HepG2 (cell line): ENCODE measurements around the gene SMYD4. TPM values are rescaled to one million over a fixed set of nuclear protein-coding genes. Genes with fewer than 3 reads are reported as not detected.
A peak's percentile ranks its signal among the peaks of the same experiment; 100 is the strongest.

Source experiments
- ATF4 ChIP-seq, 2 experiments: fragments of 450-650 bp in 1 of 2; sonication (generic) in 1 of 2; formaldehyde crosslinking; IDR thresholded peaks; 2 replicates each; pipeline versions ENCODE4 v1.5.0 to v1.8.0; 2020 to 2022; ENCODE audit warnings: mild to moderate bottlenecking in 1 of 2, missing genetic modification reagents in 1 of 2
- BORCS8-MEF2B ChIP-seq: sonication (generic); formaldehyde crosslinking; IDR thresholded peaks from 2 replicates; pipeline ENCODE4 v1.8.0; 2022; ENCODE audit warnings: mild to moderate bottlenecking, missing genetic modification reagents
- CEBPG ChIP-seq: IDR thresholded peaks from 2 replicates; pipeline ENCODE4 v1.6.1; 2016
- CENPBD1 ChIP-seq: sonication (generic); formaldehyde crosslinking; IDR thresholded peaks from 2 replicates; pipeline ENCODE4 v1.8.0; 2022; ENCODE audit warnings: missing genetic modification reagents, low read depth, mild to moderate bottlenecking, borderline replicate concordance
- CENPX ChIP-seq: sonication (generic); formaldehyde crosslinking; IDR thresholded peaks from 2 replicates; pipeline ENCODE4 v1.9.0; 2021; ENCODE audit warnings: mild to moderate bottlenecking, missing genetic modification reagents, moderate library complexity
- CSRNP1 ChIP-seq: sonication (generic); formaldehyde crosslinking; IDR thresholded peaks from 2 replicates; pipeline ENCODE4 v1.8.1; 2023; ENCODE audit warnings: mild to moderate bottlenecking, missing genetic modification reagents
- ETS1 ChIP-seq: sonication (generic); formaldehyde crosslinking; IDR thresholded peaks from 2 replicates; pipeline ENCODE4 v1.4.0; 2020; ENCODE audit warnings: missing genetic modification reagents
- HNRNPL ChIP-seq: fragments of 200-400 bp; formaldehyde crosslinking; IDR thresholded peaks from 2 replicates; pipeline ENCODE4 v1.6.1; 2017; ENCODE audit warnings: mild to moderate bottlenecking, low read depth, low read length
- MIER3 ChIP-seq: IDR thresholded peaks from 2 replicates; pipeline ENCODE4 v1.6.1; 2016; ENCODE audit warnings: missing compliant biosample characterization, borderline replicate concordance
- MYNN ChIP-seq: sonication (generic); formaldehyde crosslinking; IDR thresholded peaks from 2 replicates; pipeline ENCODE4 v1.4.0; 2020; ENCODE audit warnings: mild to moderate bottlenecking, low read depth, missing genetic modification reagents
- TGIF2 ChIP-seq: IDR thresholded peaks from 2 replicates; pipeline ENCODE4 v1.6.1; 2016; ENCODE audit warnings: control low read depth, missing compliant biosample characterization
- YEATS4 ChIP-seq: sonication (generic); formaldehyde crosslinking; IDR thresholded peaks from 2 replicates; pipeline ENCODE4 v1.4.0; 2020; ENCODE audit warnings: missing genetic modification reagents, borderline replicate concordance
- ZFP37 ChIP-seq: sonication (generic); formaldehyde crosslinking; IDR thresholded peaks from 2 replicates; pipeline ENCODE4 v1.4.0; 2020; ENCODE audit warnings: missing genetic modification reagents, borderline replicate concordance
- ZNF501 ChIP-seq: sonication (generic); formaldehyde crosslinking; IDR thresholded peaks from 2 replicates; pipeline ENCODE4 v1.5.1; 2020; ENCODE audit warnings: mild to moderate bottlenecking, moderate library complexity, missing genetic modification reagents
- ZNF580 ChIP-seq: IDR thresholded peaks from 2 replicates; pipeline ENCODE4 v1.6.1; 2016; ENCODE audit warnings: low read depth, borderline replicate concordance
- ZNF687 ChIP-seq: sonication (generic); formaldehyde crosslinking; IDR thresholded peaks from 2 replicates; pipeline ENCODE4 v1.5.1; 2020; ENCODE audit warnings: mild to moderate bottlenecking, missing genetic modification reagents, moderate library complexity
- ZNF768 ChIP-seq: sonication (generic); formaldehyde crosslinking; IDR thresholded peaks from 2 replicates; pipeline ENCODE4 v1.4.0; 2020; ENCODE audit warnings: missing genetic modification reagents
- ZNF781 ChIP-seq: sonication (generic); formaldehyde crosslinking; IDR thresholded peaks from 2 replicates; pipeline ENCODE4 v1.5.1; 2020; ENCODE audit warnings: borderline replicate concordance, mild to moderate bottlenecking, missing genetic modification reagents; ENCODE audit errors: not compliant biosample characterization
- polyA plus RNA-seq, 8 experiments: library from polyadenylated mRNA; depleted of rRNA in 3 of 8; stranded (reverse) in 7 of 8; unstranded in 1 of 8; fragments of >200 nt; fragmentation: Illumina TruSeq in 4 of 8; extraction: Trizol in 4 of 8; gene quantifications; 2 replicates each; pipeline versions ENCODE4 v1.2.1 to v1.2.3, GENCODE V29; 2011 to 2016; ENCODE audit warnings: low read depth in 4 of 8, missing spikeins in 1 of 8, mixed read lengths in 1 of 8; ENCODE audit not compliant: insufficient read depth in 1 of 8
- total RNA-seq, 5 experiments: library from RNA; depleted of rRNA; stranded (reverse); fragments of >200 nt; fragmentation: Illumina TruSeq; extraction: Trizol; gene quantifications; 2 replicates each; pipeline ENCODE4 v1.2.3, GENCODE V29; 2016; ENCODE audit warnings: low read depth in 1 of 5

Gene SMYD4
- total and polyA plus RNA-seq, 2 of the 13 experiments (the other 11 are each of a cell fraction or from before 2014, with no cell fraction given) = 7.4 to 11.3 TPM

- TF ChIP-seq CSRNP1 (CRISPR knock-in tag) (no peak), BORCS8-MEF2B (CRISPR knock-in tag) (peak; percentile 47), ZNF580 (CRISPR knock-in tag) (peak; percentile 14; the same call in 1 of the 2 replicates), ZFP37 (CRISPR knock-in tag) (no peak), MYNN (CRISPR knock-in tag) (no peak), MIER3 (CRISPR knock-in tag) (no peak; the same call in 1 of the 2 replicates), HNRNPL (0 out of 2 replicates have a peak, but pooled peaks have one; percentile 16), ZNF768 (CRISPR knock-in tag) (0 out of 2 replicates have a peak, but pooled peaks have one; percentile 17), ZNF687 (CRISPR knock-in tag) (peak; percentile 44), TGIF2 (CRISPR knock-in tag) (no peak), YEATS4 (CRISPR knock-in tag) (peak; percentile 13; the same call in 1 of the 2 replicates), CENPBD1 (CRISPR knock-in tag) (no peak), ZNF781 (CRISPR knock-in tag) (no peak), ATF4 (CRISPR knock-in tag; IDR thresholded peaks at IDR 0.05) (no peak), ZNF501 (CRISPR knock-in tag) (no peak), ETS1 (CRISPR knock-in tag) (no peak), CENPX (no peak), CEBPG (CRISPR knock-in tag) (no peak)
These were observed 86.6 kb downstream of the SMYD4 start (continued) for GRCh38 chr17:1743088-1743439.
